MM.1S (cell line): ENCODE measurements around the gene EMP3.
A peak's percentile ranks its signal among the peaks of the same experiment; 100 is the strongest.

Experiments used
- DNase-seq: peaks from one replicate; pipeline ENCODE4 v3.0.0-alpha.2; 2015
- H2AFZ ChIP-seq: fragments of 300-600 bp; sonication (generic); 2 replicates; pipeline ENCODE4 v1.6.0; 2016; ENCODE audit warnings: antibody characterized with exemption, low read length
- H3F3A ChIP-seq: fragments of 300-600 bp; sonication (generic); 2 replicates; pipeline ENCODE4 v1.6.1; 2016; ENCODE audit warnings: mild to moderate bottlenecking, antibody characterized with exemption, low read length, moderate library complexity, mixed read lengths; ENCODE audit not compliant: insufficient read depth
- H3K27ac ChIP-seq: fragments of 300-600 bp; sonication (generic); 2 replicates; pipeline ENCODE4 v1.5.1; 2016; ENCODE audit warnings: mild to moderate bottlenecking, low read length
- H3K27me3 ChIP-seq: fragments of 300-600 bp; sonication (generic); replicated peaks from 2 replicates; pipeline ENCODE4 v1.6.0; 2016; ENCODE audit warnings: low read length; ENCODE audit not compliant: insufficient read depth
- H3K36me3 ChIP-seq: fragments of 300-600 bp; sonication (generic); replicated peaks from 2 replicates; pipeline ENCODE4 v1.6.1; 2016; ENCODE audit warnings: mild to moderate bottlenecking, low read length, mixed read lengths; ENCODE audit not compliant: insufficient read depth
- H3K4me1 ChIP-seq: fragments of 300-600 bp; sonication (generic); 2 replicates; pipeline ENCODE4 v1.6.1; 2016; ENCODE audit warnings: low read length, mixed read lengths
- H3K4me2 ChIP-seq: fragments of 300-600 bp; sonication (generic); 2 replicates; pipeline ENCODE4 v1.6.0; 2016; ENCODE audit warnings: low read depth, low read length
- H3K4me3 ChIP-seq: fragments of 300-600 bp; sonication (generic); 2 replicates; pipeline ENCODE4 v1.5.1; 2016; ENCODE audit warnings: low read length, mixed read lengths
- H3K79me2 ChIP-seq: fragments of 300-600 bp; sonication (generic); 2 replicates; pipeline ENCODE4 v1.6.1; 2016; ENCODE audit warnings: mixed run types, low read length, mixed read lengths
- H3K9ac ChIP-seq: fragments of 300-600 bp; sonication (generic); 2 replicates; pipeline ENCODE4 v1.6.1; 2016; ENCODE audit warnings: low read length, mixed read lengths
- H3K9me2 ChIP-seq: fragments of 300-600 bp; sonication (generic); replicated peaks from 2 replicates; pipeline ENCODE4 v1.6.1; 2016; ENCODE audit warnings: mild to moderate bottlenecking, low read length, mixed read lengths; ENCODE audit not compliant: insufficient read depth
- H3K9me3 ChIP-seq: fragments of 300-600 bp; sonication (generic); replicated peaks from 2 replicates; pipeline ENCODE4 v1.6.1; 2016; ENCODE audit warnings: mild to moderate bottlenecking, low read length, mixed read lengths; ENCODE audit not compliant: insufficient read depth
- H4K20me1 ChIP-seq: fragments of 300-600 bp; sonication (generic); 2 replicates; pipeline ENCODE4 v1.6.1; 2016; ENCODE audit warnings: mild to moderate bottlenecking, low read length, moderate library complexity, mixed read lengths; ENCODE audit not compliant: insufficient read depth
- CTCF ChIP-seq: fragments of 300-600 bp; sonication (generic); IDR thresholded peaks from 2 replicates; pipeline ENCODE4 v1.5.1; 2016; ENCODE audit warnings: antibody characterized with exemption, low read length, mixed read lengths
- EZH2 ChIP-seq: fragments of 300-600 bp; sonication (generic); optimal IDR thresholded peaks from 2 replicates; pipeline ENCODE3; 2017; ENCODE audit warnings: low read depth, mild to moderate bottlenecking, antibody characterized with exemption, low read length, mixed read lengths
- EZH2phosphoT487 ChIP-seq: fragments of 300-600 bp; sonication (generic); IDR thresholded peaks from 2 replicates; pipeline ENCODE4 v1.6.1; 2018; ENCODE audit warnings: antibody characterized with exemption, low read length

Gene EMP3

GRCh38 chr19:48379058-48379457 lies 53.7 kb downstream of the EMP3 start:
- peak overlapping the region; percentile 7; the same call in 1 of the 2 replicates for H3K4me3 ChIP-seq

More at GRCh38 chr19:48379058-48379457, 53.7 kb downstream of the EMP3 start:
- DNase-seq, result peak; percentile 73
- peak overlapping the region; percentile 40; the same call in 1 of the 2 replicates for H3K4me2 ChIP-seq
- H3K9me2 ChIP-seq, result no peaks in the 10 kb centered on the region
- H3K9me3 ChIP-seq, result no peaks in the 10 kb centered on the region
- no peaks in the 10 kb centered on the region for H3K27me3 ChIP-seq
- no peak overlapping the region for H2AFZ ChIP-seq
- peaks cover 24% of the 10 kb centered on the region for H3K79me2 ChIP-seq
- peaks cover 36% of the 10 kb centered on the region for H3K4me1 ChIP-seq
- H3K27ac ChIP-seq, result peak overlapping the region; percentile 95
- no peaks in the 10 kb centered on the region for H4K20me1 ChIP-seq
- peak overlapping the region; percentile 40 for H3K9ac ChIP-seq
- TF ChIP-seq CTCF, result no peak
- no peak for TF ChIP-seq EZH2phosphoT487
- no peak for TF ChIP-seq EZH2
- peaks cover 60% of the 10 kb centered on the region for H3F3A ChIP-seq
- peaks cover 12% of the 10 kb centered on the region; the same call in 1 of the 2 replicates for H3K36me3 ChIP-seq
